Heart right ventricle (tissue), 16 donors: Measurements from ENCODE around the gene RNF207. TPM values are rescaled to one million over a fixed set of nuclear protein-coding genes. Genes with fewer than 3 reads are reported as not detected.

Experiments
- ATAC-seq, 8 donors: fragments of 200-7000 bp; cut with Tn5 transposase; one replicate each; pipeline ENCODE4 v1.9.1; 2020; ENCODE audit warnings: mild to moderate bottlenecking in 8 of 8, moderate library complexity in 8 of 8, moderate number of reproducible peaks in 1 of 8
- DNase-seq, 2 donors: peaks; one replicate each; pipeline ENCODE4 v3.0.0-alpha.2; 2020
- H3K27ac ChIP-seq, 10 donors: fragments of 200-600 bp; sonication (generic) in 2 of 10; one replicate each; pipeline versions ENCODE4 v1.5.0 to v1.8.0; 2020 to 2022; ENCODE audit warnings: mild to moderate bottlenecking in 3 of 10
- H3K27me3 ChIP-seq, 7 donors: fragments of 200-600 bp; one replicate each; pipeline ENCODE4 v1.8.0; 2021 to 2022; ENCODE audit warnings: mild to moderate bottlenecking in 2 of 7
- H3K36me3 ChIP-seq, 9 donors: fragments of 200-600 bp; sonication (generic) in 1 of 9; one replicate each; pipeline versions ENCODE4 v1.5.0 to v1.8.0; 2020 to 2022; ENCODE audit warnings: mild to moderate bottlenecking in 2 of 9
- H3K4me1 ChIP-seq, 9 donors: fragments of 200-600 bp; sonication (generic) in 1 of 9; one replicate each; pipeline versions ENCODE4 v1.5.0 to v1.8.0; 2020 to 2022; ENCODE audit warnings: mild to moderate bottlenecking in 4 of 9
- H3K4me3 ChIP-seq, 10 donors: fragments of 200-600 bp; sonication (generic) in 2 of 10; one replicate each; pipeline versions ENCODE4 v1.5.0 to v1.8.0; 2020 to 2022; ENCODE audit warnings: mild to moderate bottlenecking in 7 of 10, moderate library complexity in 2 of 10
- H3K9me3 ChIP-seq, 11 donors: fragments of 200-600 bp in 10 of 11; sonication (generic) in 2 of 11; one replicate each; pipeline versions ENCODE4 v1.5.0 to v1.8.0; 2013 to 2022; ENCODE audit warnings: mild to moderate bottlenecking in 2 of 11, control low read depth in 1 of 11, moderate library complexity in 1 of 11
- CTCF ChIP-seq, 9 donors: fragments of 200-600 bp; sonication (generic) in 2 of 9; IDR thresholded peaks; one replicate each; pipeline versions ENCODE4 v1.5.0 to v1.8.0; 2021 to 2022; ENCODE audit warnings: antibody characterized with exemption in 9 of 9, mild to moderate bottlenecking in 5 of 9, moderate library complexity in 1 of 9
- WGBS, 2 donors: extraction: QIAGEN DNeasy Blood & Tissue Kit; methylation state at CpG; one replicate each; pipeline ENCODE4 v1.1.7; 2013; ENCODE audit warnings: inconsistent platforms in 1 of 2; 5-methylcytosine and 5-hydroxymethylcytosine counted together
- intact Hi-C, 10 donors: fragments of 100-400 bp; cut with DNase I; formaldehyde crosslinking; loops; one replicate each; pipeline versions ENCODE4 v1.11.1 to v1.14.2; 2022
- polyA plus RNA-seq, 2 donors: library from polyadenylated mRNA; stranded (reverse); fragments of 200-250 nt; gene quantifications; one replicate each; pipeline ENCODE4 v1.2.3, GENCODE V29; 2013
- total RNA-seq, 10 donors: library from RNA; stranded (reverse); fragmentation: NEBNext Ultra II Directional in 3 of 10; extraction: Animal tissue kit (Norgen Biotek cat#: 25700) in 3 of 10; gene quantifications; one replicate each; pipeline versions ENCODE4 v1.2.1 to v1.2.4, GENCODE V29; 2021 to 2023
- donor health status: Arrhythmogenic right ventricular cardiomyopathy.
- donor health status: ischemic (EF 13 %, LVEDD 7.1; RV severe dilation, severe dysfunction).
- donor health status: healthy with polysubstance abuse.
- donor health status: DM: no; HTN: yes; CAD: no.
- donor health status: DM: no; HTN: no; CAD: no.
- donor health status: ischemic (EF 25% LVEDD 6.9; RV normal size, moderate dysfunction).
- donor health status: ischemic (EF 25% LVEDD 5.7; RV mildly dilated, moderate dysfunction).
- donor health status: healthy.
- donor health status: DM: yes; HTN: yes; CAD: no.
- donor health status: Ischemic cardiomyopathy.
- donor health status: ischemic (EF 35%, LVEDD 5.7; RV mildly dilated, moderate dysfunction).
- donor health status: nonischemic (EF 11% LVEDD 7.7; RV severe dilation, severe dysfunction).
- donor health status: DM: yes; HTN: yes; CAD: no.
- donor health status: PGD.
- donor health status: ischemic (EF 29% LVEDD 5.4; RV normal size, mild dysfunction).
- donor health status: nonischemic (EF 23%, LVEDD 6.1; RV moderate dilation, normal function).

The RNF207 gene
- total and polyA plus RNA-seq, 12 donors = 16.2 to 183 (median 67.4) TPM

DNA sequence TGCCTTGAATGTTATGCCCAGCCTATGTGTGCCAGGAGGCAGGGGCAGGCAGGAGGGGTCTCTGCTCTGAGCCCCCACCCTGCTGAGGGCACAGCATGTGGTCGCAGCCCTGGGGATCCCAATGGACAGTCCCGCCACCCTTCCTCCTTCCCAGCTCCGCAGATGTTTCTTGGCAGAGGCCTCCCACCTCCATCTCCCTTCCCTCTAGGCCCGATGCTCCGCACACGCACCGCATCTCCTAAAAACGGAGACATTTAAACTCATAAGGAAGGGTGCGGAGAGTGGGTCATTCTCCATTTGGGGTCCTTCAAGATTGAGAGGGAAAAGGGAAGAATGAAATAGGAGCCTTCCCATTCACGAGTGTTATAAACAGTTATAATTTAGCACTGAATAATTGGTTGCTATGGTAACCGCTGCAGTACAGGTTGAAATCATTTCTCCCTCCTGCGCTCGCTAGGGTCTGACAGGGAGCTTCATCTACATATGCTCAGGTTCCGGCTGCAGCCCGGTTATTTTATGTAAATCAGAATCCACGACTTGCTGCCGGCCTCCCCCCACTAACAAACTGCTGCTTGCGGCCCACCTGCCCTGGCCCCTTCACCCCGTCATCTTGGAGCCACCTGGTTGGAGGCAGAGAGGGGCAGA is 41.8 kb upstream of the RNF207 start:
- H3K4me1 ChIP-seq = peaks cover 0 to 7% (median 0%) of the 10 kb centered on the region in 9 donors
- DNase-seq (no peak), ATAC-seq (no peak)
- no peaks in the 10 kb centered on the region for H3K36me3 ChIP-seq
- WGBS, 2 donors = 69 to 70% methylated on average over 19 of the region's 19 CpGs
- H3K4me3 ChIP-seq = no peak overlapping the region
- TF ChIP-seq CTCF (IDR thresholded peaks at IDR 0.05) = no peak
- intact Hi-C loops = no loop called here
- no peak overlapping the region for H3K27ac ChIP-seq
- H3K27me3 ChIP-seq = peaks cover 0 to 77% (median 49%) of the 10 kb centered on the region in 7 donors
- H3K9me3 ChIP-seq = no peaks in the 10 kb centered on the region

DNA sequence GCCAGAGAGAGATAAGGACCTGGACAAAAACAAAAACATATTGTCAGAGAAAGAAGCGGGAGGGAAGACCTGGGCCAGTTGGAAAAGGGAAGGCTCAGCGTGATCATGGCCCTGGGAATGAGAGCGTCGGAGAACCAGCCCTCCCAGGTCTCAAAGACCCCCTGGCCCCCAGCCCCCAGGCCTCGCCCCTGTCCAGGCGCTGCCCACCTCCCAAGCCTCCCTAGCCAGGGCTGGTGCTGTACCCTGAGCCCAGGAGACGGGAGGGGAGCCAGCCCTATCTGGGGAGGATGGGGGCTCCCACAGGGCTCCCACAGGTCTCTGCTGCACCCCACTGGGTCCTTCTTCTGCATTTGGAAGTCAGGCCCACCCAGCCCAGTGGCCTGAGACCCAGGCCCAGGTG is 40.9 kb upstream of the RNF207 start:
- intact Hi-C loops = no loop called here
- peaks cover 0 to 79% (median 44%) of the 10 kb centered on the region in 7 donors for H3K27me3 ChIP-seq
- H3K4me1 ChIP-seq = peaks cover 0 to 7% (median 0%) of the 10 kb centered on the region in 9 donors
- ATAC-seq (no peak), DNase-seq (no peak)
- no peaks in the 10 kb centered on the region for H3K36me3 ChIP-seq
- H3K27ac ChIP-seq = no peak overlapping the region
- H3K9me3 ChIP-seq = no peaks in the 10 kb centered on the region
- no peak for TF ChIP-seq CTCF (IDR thresholded peaks at IDR 0.05)
- 69 to 70% methylated on average over 7 of the region's 7 CpGs for WGBS, 2 donors
- H3K4me3 ChIP-seq = no peak overlapping the region

- H3K4me3 ChIP-seq = no peak overlapping the region
- ATAC-seq = no peak
- peaks cover 0 to 81% (median 48%) of the 10 kb centered on the region in 7 donors for H3K27me3 ChIP-seq
- intact Hi-C loops = no loop called here
- no peak for TF ChIP-seq CTCF (IDR thresholded peaks at IDR 0.05)
- no peaks in the 10 kb centered on the region for H3K36me3 ChIP-seq
- no peaks in the 10 kb centered on the region for H3K9me3 ChIP-seq
- peaks cover 0 to 7% (median 0%) of the 10 kb centered on the region in 9 donors for H3K4me1 ChIP-seq
- 68 to 73% methylated on average over 12 of the region's 12 CpGs for WGBS, 2 donors
- no peak overlapping the region for H3K27ac ChIP-seq
- DNase-seq = no peak
Measured at GRCh38 chr1:6165441-6165985, 40.4 kb upstream of the RNF207 start.

DNA sequence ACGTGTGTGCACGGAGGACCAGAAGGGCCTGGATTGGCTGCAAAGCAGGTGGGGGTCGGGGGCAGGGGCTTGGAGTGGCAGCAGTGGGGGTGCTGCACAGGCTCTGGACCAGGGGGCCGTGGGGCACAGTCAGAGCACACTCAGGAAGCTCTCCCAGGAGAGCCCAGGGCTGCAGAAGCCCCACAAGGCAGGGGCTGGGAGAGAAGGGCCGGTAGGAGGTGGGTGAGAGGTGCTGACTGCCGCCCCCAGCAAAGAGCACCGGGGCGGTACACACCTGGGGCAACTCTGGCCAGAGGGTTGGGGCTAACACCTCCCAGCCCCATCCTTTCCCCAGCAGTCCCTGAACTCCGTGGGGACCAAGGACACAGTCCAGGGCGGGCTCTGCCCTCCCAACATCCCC is 39.7 kb upstream of the RNF207 start:
- Histone ChIP-seq H3K4me3 (no peak overlapping the region), H3K36me3 (no peaks in the 10 kb centered on the region), H3K27ac (no peak overlapping the region), H3K4me1 (peaks cover 0 to 1% (median 0%) of the 10 kb centered on the region in 9 donors), H3K9me3 (no peaks in the 10 kb centered on the region), H3K27me3 (peaks cover 0 to 81% (median 46%) of the 10 kb centered on the region in 7 donors)
- intact Hi-C loops = no loop called here
- TF ChIP-seq CTCF (IDR thresholded peaks at IDR 0.05) = no peak
- no peak for DNase-seq
- 60 to 69% methylated on average over 10 of the region's 10 CpGs for WGBS, 2 donors
- no peak for ATAC-seq
